Activated CD8-positive, alpha-beta memory T cell treated with anti-CD3 and anti-CD28 coated beads for 4 hours (primary cell): ENCODE data around the gene VEGFB.
"Not testable (repeated sequence)": the region's sequence is repeated elsewhere in the genome, so short reads cannot be mapped to it uniquely, and the experiment has no call there.

Experiments used
- DNase-seq, 2 donors: peaks; one replicate each; pipeline ENCODE4 v3.0.0-alpha.2; 2020; ENCODE audit warnings: low read depth in 2 of 2

VEGFB gene

GRCh38 chr11:64230985-64231365, 3.4 kb upstream of the VEGFB start:
- no peak for DNase-seq

- no peak for DNase-seq
Observed at GRCh38 chr11:64231546-64231945, 2.8 kb upstream of the VEGFB start.

GRCh38 chr11:64232182-64232966, 2.0 kb upstream of the VEGFB start:
- no peak for DNase-seq

GRCh38 chr11:64232967-64233315, 1.4 kb upstream of the VEGFB start:
- DNase-seq, result no peak

GRCh38 chr11:64234647-64235379, 429 bp downstream of the VEGFB start:
- no peak for DNase-seq

- DNase-seq, result no peak
Observed at GRCh38 chr11:64235437-64236161, 1.2 kb downstream of the VEGFB start.

GRCh38 chr11:64237484-64237951, 3.1 kb downstream of the VEGFB start:
- no peak for DNase-seq

GRCh38 chr11:64238076-64238475, 3.7 kb downstream of the VEGFB start:
- no peak for DNase-seq

- no peak for DNase-seq
Observed at GRCh38 chr11:64238999-64239398, 4.6 kb downstream of the VEGFB start.

GRCh38 chr11:64239662-64240434, 5.5 kb downstream of the VEGFB start:
- no peak for DNase-seq

GRCh38 chr11:64240435-64241240, 6.3 kb downstream of the VEGFB start, which contains the start of gene FKBP2:
Gene FKBP2, plus strand, starts transcription at chr11:64241095. Its CDS starts 1,293 bp downstream, at chr11:64242388.
- peak; percentile 95 to 96 for DNase-seq

GRCh38 chr11:64241241-64241490, 6.8 kb downstream of the VEGFB start:
- DNase-seq, result peak in 1 of 2 donors; percentile 99

GRCh38 chr11:64241491-64242374, 7.3 kb downstream of the VEGFB start:
- DNase-seq, result peak in 1 of 2 donors; percentile 100

GRCh38 chr11:64243236-64243854, 9.0 kb downstream of the VEGFB start:
- no peak for DNase-seq

- no peak for DNase-seq
Observed at GRCh38 chr11:64244107-64244506, 9.7 kb downstream of the VEGFB start.

GRCh38 chr11:64244966-64245365, 10.6 kb downstream of the VEGFB start:
- no peak for DNase-seq

- DNase-seq, result no peak
Observed at GRCh38 chr11:64245401-64245796, 11.0 kb downstream of the VEGFB start.

- peak; percentile 72 to 74 for DNase-seq
Observed at GRCh38 chr11:64245797-64246620, 11.6 kb downstream of the VEGFB start.

GRCh38 chr11:64246621-64246870, 12.2 kb downstream of the VEGFB start:
- DNase-seq, result not testable (repeated sequence)
